Stomach (tissue), 4 donors: ENCODE results near the gene FLT1.

Experiments used
- CTCF ChIP-seq, 7 experiments: fragments of 450-650 bp in 4 of 7; fragments of 200-600 bp in 3 of 7; sonication (generic) in 3 of 7; IDR thresholded peaks; one replicate each; pipeline ENCODE4 v1.5.1; 2016 to 2019; ENCODE audit warnings: antibody characterized with exemption in 7 of 7, control low read depth in 2 of 7, mild to moderate bottlenecking in 1 of 7
- EP300 ChIP-seq: sonication (generic); formaldehyde crosslinking; IDR thresholded peaks from one replicate; pipeline ENCODE4 v1.6.1; 2017; ENCODE audit warnings: antibody characterized with exemption
- POLR2A ChIP-seq, 4 donors: fragments of 450-650 bp; IDR thresholded peaks; one replicate each; pipeline ENCODE4 v1.6.1; 2016; ENCODE audit warnings: antibody characterized with exemption in 4 of 4, control low read depth in 2 of 4, mild to moderate bottlenecking in 1 of 4, moderate library complexity in 1 of 4
- POLR2AphosphoS5 ChIP-seq, 3 donors: sonication (generic); formaldehyde crosslinking; IDR thresholded peaks; one replicate each; pipeline ENCODE4 v1.6.1; 2016; ENCODE audit warnings: antibody characterized with exemption in 3 of 3

GRCh38 chr13:28410096-28410495, 84.8 kb downstream of the FLT1 start:
- TF ChIP-seq POLR2A (IDR thresholded peaks at IDR 0.05) = no peak
- no peak for TF ChIP-seq CTCF (IDR thresholded peaks at IDR 0.05)
- TF ChIP-seq POLR2AphosphoS5 (IDR thresholded peaks at IDR 0.05) = no peak
- no peak for TF ChIP-seq EP300
